Measurements from ENCODE around the gene EML2. TPM values are rescaled to one million over a fixed set of nuclear protein-coding genes. Genes with fewer than 3 reads are reported as not detected.

Gene EML2
- total and polyA plus RNA-seq, 2 of the 8 experiments (the other 6 are each of a cell fraction or from before 2014, with no cell fraction given) = 28.8 to 29.4 TPM

- TF ChIP-seq, protein P1, sequence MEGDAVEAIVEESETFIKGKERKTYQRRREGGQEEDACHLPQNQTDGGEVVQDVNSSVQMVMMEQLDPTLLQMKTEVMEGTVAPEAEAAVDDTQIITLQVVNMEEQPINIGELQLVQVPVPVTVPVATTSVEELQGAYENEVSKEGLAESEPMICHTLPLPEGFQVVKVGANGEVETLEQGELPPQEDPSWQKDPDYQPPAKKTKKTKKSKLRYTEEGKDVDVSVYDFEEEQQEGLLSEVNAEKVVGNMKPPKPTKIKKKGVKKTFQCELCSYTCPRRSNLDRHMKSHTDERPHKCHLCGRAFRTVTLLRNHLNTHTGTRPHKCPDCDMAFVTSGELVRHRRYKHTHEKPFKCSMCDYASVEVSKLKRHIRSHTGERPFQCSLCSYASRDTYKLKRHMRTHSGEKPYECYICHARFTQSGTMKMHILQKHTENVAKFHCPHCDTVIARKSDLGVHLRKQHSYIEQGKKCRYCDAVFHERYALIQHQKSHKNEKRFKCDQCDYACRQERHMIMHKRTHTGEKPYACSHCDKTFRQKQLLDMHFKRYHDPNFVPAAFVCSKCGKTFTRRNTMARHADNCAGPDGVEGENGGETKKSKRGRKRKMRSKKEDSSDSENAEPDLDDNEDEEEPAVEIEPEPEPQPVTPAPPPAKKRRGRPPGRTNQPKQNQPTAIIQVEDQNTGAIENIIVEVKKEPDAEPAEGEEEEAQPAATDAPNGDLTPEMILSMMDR (IDR thresholded peaks at IDR 0.05; ENCODE audit: control extremely low read depth in 1 of 3, insufficient read depth in 1 of 3, low read depth in 1 of 3, low read length in 3 of 3) = peak; percentile 81 to 96 (median 91)
- TF ChIP-seq E2F6 (IDR thresholded peaks at IDR 0.05) = no peak
- no peak for TF ChIP-seq GTF2F1 (IDR thresholded peaks at IDR 0.05; ENCODE audit: borderline replicate concordance, low read depth, low read length)
- no peak for TF ChIP-seq POLR2AphosphoS5 (IDR thresholded peaks at IDR 0.05; ENCODE audit: low read depth, low read length)
- 0 out of 2 replicates have a peak, but pooled peaks have one; percentile 12 for TF ChIP-seq JUND (IDR thresholded peaks at IDR 0.05; ENCODE audit: low read length)
- TF ChIP-seq RAD21 (IDR thresholded peaks at IDR 0.05 in 1 of 2, conservative IDR thresholded peaks at IDR 0.05 in 1 of 2; ENCODE audit: low read depth in 2 of 2, low read length in 2 of 2) = peak; percentile 64 to 75
- TF ChIP-seq RXRA (IDR thresholded peaks at IDR 0.05; ENCODE audit: insufficient read depth, low read depth, low read length) = no peak
- TF ChIP-seq, protein P2, sequence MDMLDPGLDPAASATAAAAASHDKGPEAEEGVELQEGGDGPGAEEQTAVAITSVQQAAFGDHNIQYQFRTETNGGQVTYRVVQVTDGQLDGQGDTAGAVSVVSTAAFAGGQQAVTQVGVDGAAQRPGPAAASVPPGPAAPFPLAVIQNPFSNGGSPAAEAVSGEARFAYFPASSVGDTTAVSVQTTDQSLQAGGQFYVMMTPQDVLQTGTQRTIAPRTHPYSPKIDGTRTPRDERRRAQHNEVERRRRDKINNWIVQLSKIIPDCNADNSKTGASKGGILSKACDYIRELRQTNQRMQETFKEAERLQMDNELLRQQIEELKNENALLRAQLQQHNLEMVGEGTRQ (IDR thresholded peaks at IDR 0.05; ENCODE audit: low read length) = no peak
- TF ChIP-seq PHF8 (conservative IDR thresholded peaks at IDR 0.05; ENCODE audit: low read depth, low read length) = no peak
- no peak for TF ChIP-seq NRF1 (IDR thresholded peaks at IDR 0.05; ENCODE audit: low read depth, low read length)
- 0 out of 2 replicates have a peak, but pooled peaks have one; percentile 66 for TF ChIP-seq SP4 (IDR thresholded peaks at IDR 0.05; ENCODE audit: low read length)
- no peak for TF ChIP-seq RNF2 (IDR thresholded peaks at IDR 0.05; ENCODE audit: borderline replicate concordance, low read depth, low read length, missing control alignments, poor library complexity, severe bottlenecking)
Observed at GRCh38 chr19:45681391-45682015, 42.3 kb upstream of the EML2 start (continued).

Data from H1 (cell line).